HG02870 (cell line): Measurements from ENCODE around the gene ACOXL.

Source experiments
- ATAC-seq: cut with Tn5 transposase; IDR thresholded peaks from one replicate; pipeline ENCODE4 v1.9.1; 2021; ENCODE audit warnings: mild to moderate bottlenecking, moderate library complexity; ENCODE audit not compliant: unreplicated experiment

The ACOXL gene

DNA sequence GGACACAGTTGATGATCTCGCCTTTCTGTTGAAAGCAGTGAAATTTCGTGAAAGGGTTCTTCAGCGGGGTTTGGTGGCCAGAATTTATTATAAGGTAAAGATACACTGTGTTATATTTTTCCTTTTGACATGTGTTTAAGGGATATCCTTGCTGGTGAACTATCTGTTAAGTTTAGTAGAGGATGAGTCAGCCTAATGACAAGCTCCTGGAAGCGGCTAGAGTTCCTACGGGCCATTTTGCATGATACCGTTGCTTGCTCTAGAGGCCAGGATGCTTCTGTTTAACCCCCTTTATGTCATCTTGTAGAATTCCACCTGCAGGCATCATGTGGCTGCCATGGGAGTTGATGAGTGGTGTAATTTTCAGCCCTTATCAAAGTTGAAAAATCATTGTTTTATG is 263.5 kb downstream of the ACOXL start:
- no peak for ATAC-seq

DNA sequence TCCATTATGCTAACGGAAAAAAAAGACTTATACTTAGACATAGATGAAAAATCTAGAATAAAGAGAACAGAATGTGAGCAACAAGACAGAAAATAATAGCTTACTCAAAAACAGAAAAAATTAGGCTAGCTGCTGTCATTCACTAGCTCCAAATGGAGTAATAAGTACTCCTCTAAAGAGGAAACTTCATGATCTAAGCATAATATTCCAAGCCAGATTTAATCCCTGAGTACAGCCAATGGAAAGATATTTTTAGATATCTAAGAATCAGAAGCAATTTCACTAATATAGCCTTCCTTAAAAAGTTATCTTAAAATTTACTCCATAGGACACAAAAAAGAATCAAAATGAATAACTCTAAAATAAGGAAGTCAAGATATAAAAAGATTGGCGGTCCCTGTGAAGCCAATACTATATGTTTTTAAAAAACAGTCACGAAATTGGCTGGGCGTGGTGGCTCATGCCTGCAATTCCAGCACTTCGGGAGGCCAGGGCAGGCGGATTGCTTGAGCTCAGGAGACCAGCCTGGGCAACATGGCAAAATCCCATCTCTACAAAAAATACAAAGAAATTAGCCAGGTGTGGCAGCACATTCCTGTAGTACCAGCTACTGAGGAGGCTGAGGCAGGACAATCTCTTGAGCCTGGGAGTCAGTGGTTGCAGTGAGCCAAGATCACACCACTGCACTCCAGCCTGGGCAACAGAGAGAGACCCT is 265.1 kb downstream of the ACOXL start:
- no peak for ATAC-seq

DNA sequence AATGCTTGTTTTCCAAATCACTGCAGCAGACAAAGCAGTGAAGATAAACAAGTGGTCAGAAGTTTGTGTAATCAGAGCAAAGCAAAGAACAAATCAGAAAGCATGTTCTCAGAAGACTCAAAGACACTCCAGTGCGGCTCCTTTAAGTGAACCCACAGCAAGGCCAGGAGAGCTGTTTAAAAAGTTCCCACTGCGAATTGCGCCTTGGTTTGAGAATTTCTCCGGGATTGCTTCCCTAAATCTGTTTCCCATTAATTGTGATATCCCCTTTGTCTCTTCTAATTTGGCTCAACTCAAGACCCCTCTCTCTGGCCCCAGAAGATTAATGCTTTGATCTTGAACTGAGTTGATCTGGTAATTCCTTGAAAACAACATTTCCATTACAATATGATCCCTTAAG is 265.9 kb downstream of the ACOXL start:
- no peak for ATAC-seq

- no peak for ATAC-seq
Observed at GRCh38 chr2:110999626-111000025, 267.3 kb downstream of the ACOXL start.

DNA sequence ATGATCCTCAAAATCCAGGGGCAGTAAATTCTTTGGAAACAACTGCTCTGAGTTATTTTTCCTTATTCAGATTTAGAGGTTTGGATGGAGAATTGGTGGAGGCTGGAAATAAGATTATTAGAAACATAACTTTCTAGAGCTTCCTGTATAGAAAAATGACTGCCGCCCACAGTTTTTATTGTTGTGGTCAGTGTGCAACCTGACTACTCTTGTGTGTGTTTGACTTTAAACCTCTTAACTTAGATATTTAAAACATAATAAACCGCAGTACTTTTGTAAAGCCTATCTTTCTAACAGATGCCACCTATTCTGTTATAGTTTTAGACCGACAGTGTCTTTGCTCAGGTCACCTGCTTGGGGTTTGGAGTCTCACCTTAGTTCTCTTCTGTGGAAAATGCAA is 272.9 kb downstream of the ACOXL start:
- no peak for ATAC-seq

DNA sequence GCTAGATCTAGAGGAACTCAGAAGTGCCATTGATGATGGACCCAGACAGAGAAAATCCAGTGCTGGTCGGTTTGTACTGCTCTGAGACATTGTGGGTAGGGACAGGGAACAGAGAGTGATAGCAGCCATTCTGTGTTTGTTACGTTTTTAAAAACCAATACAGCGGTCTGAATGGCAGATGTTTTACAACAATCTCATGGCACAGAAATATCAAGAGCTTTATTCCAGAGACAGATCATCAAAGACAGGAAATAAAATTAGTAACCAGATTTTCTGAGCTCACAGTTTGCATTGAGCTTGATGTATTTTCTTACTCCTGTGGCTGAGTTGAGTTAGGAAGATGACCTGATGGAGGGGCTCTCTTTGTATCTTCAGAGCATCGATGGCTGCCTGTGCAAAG is 273.4 kb downstream of the ACOXL start:
- ATAC-seq: no peak

GRCh38 chr2:111007757-111008688 is 275.6 kb downstream of the ACOXL start:
- ATAC-seq: no peak

DNA sequence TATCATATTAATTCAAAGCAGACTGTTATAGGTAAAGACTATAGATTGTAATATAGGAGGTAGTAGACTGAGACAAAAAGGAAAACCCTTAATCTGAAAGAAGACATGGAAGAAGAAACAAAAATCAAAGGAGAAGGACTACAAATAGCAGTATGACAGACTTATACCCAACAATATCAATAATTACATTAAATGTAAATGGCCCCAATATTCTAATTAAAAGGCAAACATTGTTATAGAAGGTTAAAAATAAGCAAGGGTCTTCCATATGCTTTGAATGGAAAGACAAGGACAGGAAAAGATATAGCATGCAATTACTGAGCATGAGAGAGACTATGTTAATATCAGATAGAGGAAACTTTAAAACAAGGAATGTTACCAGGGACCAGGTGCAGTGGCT is 278.8 kb downstream of the ACOXL start:
- no peak for ATAC-seq

GRCh38 chr2:111015283-111015995 is 283.1 kb downstream of the ACOXL start:
- no peak for ATAC-seq

GRCh38 chr2:111017034-111017622 is 284.8 kb downstream of the ACOXL start:
- no peak for ATAC-seq

GRCh38 chr2:111017909-111018308 is 285.5 kb downstream of the ACOXL start:
- no peak for ATAC-seq

DNA sequence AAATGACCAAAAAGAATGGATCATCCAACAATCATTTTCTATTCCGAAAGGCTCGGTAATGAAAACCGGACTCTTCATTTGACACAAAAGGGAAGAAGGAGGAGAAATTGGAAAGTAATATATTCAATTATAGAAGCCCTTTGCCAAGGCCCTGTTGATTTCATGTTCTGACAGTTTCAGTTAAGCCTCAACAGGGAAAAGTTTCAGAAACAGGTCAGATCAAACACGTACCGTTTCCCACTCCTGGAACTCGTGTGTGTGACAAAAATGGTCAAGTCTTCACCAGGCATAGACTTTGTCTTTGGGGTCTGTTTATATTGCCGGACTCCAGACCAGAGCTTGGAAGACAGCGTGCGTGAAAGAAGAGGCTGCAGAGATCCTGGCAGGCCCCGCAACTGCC is 287.0 kb downstream of the ACOXL start:
- no peak for ATAC-seq

- no peak for ATAC-seq
Observed at GRCh38 chr2:111022633-111023032, 290.3 kb downstream of the ACOXL start.

- ATAC-seq: no peak
Observed at GRCh38 chr2:111024496-111024895, 292.1 kb downstream of the ACOXL start.

GRCh38 chr2:111025288-111025687 is 292.9 kb downstream of the ACOXL start:
- no peak for ATAC-seq

GRCh38 chr2:111028720-111029119 is 296.3 kb downstream of the ACOXL start:
- no peak for ATAC-seq

DNA sequence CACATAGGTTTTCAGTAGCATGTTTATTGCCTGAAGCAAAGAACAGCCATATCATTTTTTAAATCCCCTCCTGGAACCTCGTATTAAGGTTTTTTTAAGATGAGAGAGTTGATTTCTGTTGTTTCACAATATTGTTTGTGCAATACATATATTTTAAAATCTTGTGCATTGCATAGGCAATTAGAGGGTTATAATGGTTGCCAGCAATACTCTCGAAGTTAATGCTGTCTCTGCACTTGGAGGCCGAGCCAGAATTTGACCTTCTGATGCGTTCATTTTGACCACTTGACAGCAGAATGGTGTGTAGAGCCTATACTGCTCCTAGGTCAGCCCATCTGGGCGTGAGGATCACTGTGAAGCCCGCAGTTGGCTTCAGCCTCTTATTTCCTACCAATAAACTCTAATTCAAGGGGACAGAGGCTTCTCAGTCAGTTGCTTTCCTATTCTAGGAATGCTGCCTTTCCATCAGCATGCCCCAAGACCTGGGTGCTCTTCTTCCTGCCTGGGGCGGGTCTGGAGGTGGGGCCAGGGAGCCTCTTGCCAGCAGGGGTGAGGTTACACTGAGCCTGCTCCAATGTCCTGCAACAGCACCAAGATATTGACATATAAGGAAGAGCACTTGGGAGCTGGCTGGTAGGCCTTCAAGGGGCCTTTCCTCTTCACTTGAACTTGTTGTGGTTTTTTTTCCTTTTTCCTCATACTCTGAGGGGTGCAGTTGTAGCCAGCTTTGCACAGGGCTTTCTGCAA is 297.0 kb downstream of the ACOXL start:
- ATAC-seq: no peak

DNA sequence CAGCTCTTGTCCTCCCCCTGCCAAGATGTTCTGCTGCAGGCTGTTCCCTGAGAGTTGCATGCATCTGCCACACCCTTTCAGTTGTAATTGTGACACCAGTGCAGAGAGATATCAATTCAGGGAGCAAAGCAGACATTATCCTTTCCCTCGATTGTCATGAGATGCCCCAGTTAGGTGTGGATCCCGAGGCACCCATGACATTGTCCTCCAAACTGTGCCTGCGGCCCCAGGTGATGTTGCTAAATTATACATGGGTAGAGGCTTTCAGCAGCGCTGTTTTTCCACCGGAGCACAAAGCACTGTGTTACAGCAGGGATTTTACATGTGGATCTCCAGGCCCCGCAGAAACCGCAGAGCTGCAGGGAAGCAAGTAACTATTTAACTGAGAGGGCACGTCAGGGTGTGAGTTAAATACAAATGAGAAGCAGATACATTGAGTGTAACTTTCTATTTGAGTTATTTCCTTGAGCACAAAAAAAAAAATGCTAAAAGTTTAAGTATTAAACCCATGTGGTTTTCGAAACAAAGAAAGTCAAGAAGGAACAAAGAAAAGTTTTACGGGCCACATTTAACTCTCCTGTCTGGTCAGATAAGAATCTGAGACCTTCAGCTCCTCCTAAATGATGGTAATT is 298.0 kb downstream of the ACOXL start:
- peak; percentile 73 for ATAC-seq

DNA sequence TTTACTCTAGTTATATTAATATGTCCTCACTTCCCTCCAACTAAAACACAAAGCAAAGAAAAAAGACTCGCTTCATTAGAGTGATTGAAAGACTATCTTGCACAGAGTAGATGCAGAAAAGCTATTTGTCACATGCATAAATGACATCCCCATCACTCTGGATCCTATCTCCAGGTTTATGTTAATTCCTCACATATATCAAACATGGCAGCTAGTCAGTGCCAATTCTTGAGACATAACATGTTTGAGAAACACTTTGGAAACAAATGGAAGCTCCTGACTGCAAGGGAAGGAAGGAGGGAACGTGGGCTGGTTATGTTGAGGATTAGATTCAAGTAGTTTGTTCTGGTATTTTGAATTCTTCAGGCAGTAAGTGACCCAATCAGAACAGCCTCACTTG is 298.6 kb downstream of the ACOXL start:
- ATAC-seq: no peak
